Large intestine (tissue), 3 donors: ENCODE results near the gene STRBP. TPM values are rescaled to one million over a fixed set of nuclear protein-coding genes. Genes with fewer than 3 reads are reported as not detected.

ENCODE experiments used
- DNase-seq, 2 donors: peaks; one replicate each; pipeline versions ENCODE4 v3.0.0 to v3.0.0-alpha.2; 2013
- H3K27ac ChIP-seq: one replicate; pipeline ENCODE4 v1.5.1; 2013; ENCODE audit warnings: low read length
- H3K27me3 ChIP-seq: 2 replicates; pipeline ENCODE4 v1.6.1; 2013; ENCODE audit warnings: low read length; ENCODE audit not compliant: control insufficient read depth, insufficient read depth
- H3K36me3 ChIP-seq: 2 replicates; pipeline ENCODE4 v1.6.1; 2013; ENCODE audit warnings: low read length; ENCODE audit not compliant: control insufficient read depth, insufficient read depth
- H3K4me1 ChIP-seq: one replicate; pipeline ENCODE4 v1.6.1; 2013; ENCODE audit warnings: low read length; ENCODE audit not compliant: control insufficient read depth, insufficient read depth
- H3K4me3 ChIP-seq: one replicate; pipeline ENCODE4 v1.5.1; 2013; ENCODE audit warnings: low read length
- H3K9me3 ChIP-seq: one replicate; pipeline ENCODE4 v1.6.1; 2013; ENCODE audit warnings: mild to moderate bottlenecking, low read depth, low read length, moderate library complexity; ENCODE audit not compliant: control insufficient read depth
- WGBS: methylation state at CpG from one replicate; pipeline ENCODE4 v1.1.5; 2013; ENCODE audit warnings: low lambda C conversion rate; ENCODE audit not compliant: insufficient coverage; 5-methylcytosine and 5-hydroxymethylcytosine counted together
- polyA plus RNA-seq: library from polyadenylated mRNA; unstranded; fragments of 120-200 nt; gene quantifications from one replicate; pipeline ENCODE4 v1.2.1, GENCODE V29; 2013

The STRBP gene
- polyA plus RNA-seq, 1 donor, result 29.1 TPM

GRCh38 chr9:123232332-123232731, 36.1 kb downstream of the STRBP start:
- Histone ChIP-seq H3K4me1 (no peaks in the 10 kb centered on the region), H3K27ac (no peak overlapping the region), H3K27me3 (no peaks in the 10 kb centered on the region), H3K36me3 (no peaks in the 10 kb centered on the region), H3K9me3 (no peaks in the 10 kb centered on the region), H3K4me3 (no peak overlapping the region)
- WGBS, result 100% methylated on average over 1 of the region's 3 CpGs
- DNase-seq, result no peak

GRCh38 chr9:123231421-123231820, 37.0 kb downstream of the STRBP start:
- no CpG with 5 or more reads among the region's 1 CpG for WGBS
- no peaks in the 10 kb centered on the region for H3K36me3 ChIP-seq
- no peaks in the 10 kb centered on the region for H3K27me3 ChIP-seq
- H3K9me3 ChIP-seq, result no peaks in the 10 kb centered on the region
- H3K4me1 ChIP-seq, result no peaks in the 10 kb centered on the region
- no peak overlapping the region for H3K27ac ChIP-seq
- no peak for DNase-seq
- no peak overlapping the region for H3K4me3 ChIP-seq

- Histone ChIP-seq H3K27ac (no peak overlapping the region), H3K27me3 (no peaks in the 10 kb centered on the region), H3K4me1 (no peaks in the 10 kb centered on the region), H3K4me3 (no peak overlapping the region), H3K9me3 (no peaks in the 10 kb centered on the region), H3K36me3 (no peaks in the 10 kb centered on the region)
- 93% methylated on average over 3 of the region's 4 CpGs for WGBS
- DNase-seq, result no peak
Measured at GRCh38 chr9:123228967-123229366, 39.4 kb downstream of the STRBP start.

GRCh38 chr9:123225995-123226394, 42.4 kb downstream of the STRBP start:
- no peak for DNase-seq
- 86% methylated on average over 3 of the region's 4 CpGs for WGBS
- H3K36me3 ChIP-seq, result no peaks in the 10 kb centered on the region
- no peaks in the 10 kb centered on the region for H3K4me1 ChIP-seq
- no peak overlapping the region for H3K4me3 ChIP-seq
- H3K27me3 ChIP-seq, result no peaks in the 10 kb centered on the region
- no peaks in the 10 kb centered on the region for H3K9me3 ChIP-seq
- H3K27ac ChIP-seq, result no peak overlapping the region

GRCh38 chr9:123225374-123225813, 43.0 kb downstream of the STRBP start:
- no CpG with 5 or more reads among the region's 4 CpGs for WGBS
- H3K4me3 ChIP-seq, result no peak overlapping the region
- no peaks in the 10 kb centered on the region for H3K4me1 ChIP-seq
- H3K27me3 ChIP-seq, result no peaks in the 10 kb centered on the region
- H3K9me3 ChIP-seq, result no peaks in the 10 kb centered on the region
- H3K36me3 ChIP-seq, result no peaks in the 10 kb centered on the region
- DNase-seq, result peak; percentile 24 to 38
- H3K27ac ChIP-seq, result no peak overlapping the region

GRCh38 chr9:123220127-123220526, 48.3 kb downstream of the STRBP start:
- Histone ChIP-seq H3K36me3 (no peaks in the 10 kb centered on the region), H3K27ac (no peak overlapping the region), H3K9me3 (no peaks in the 10 kb centered on the region), H3K27me3 (no peaks in the 10 kb centered on the region), H3K4me1 (no peaks in the 10 kb centered on the region), H3K4me3 (no peak overlapping the region)
- no CpG with 5 or more reads among the region's 2 CpGs for WGBS
- no peak for DNase-seq

- DNase-seq, result no peak
- H3K36me3 ChIP-seq, result no peaks in the 10 kb centered on the region
- WGBS, result no CpG with 5 or more reads among the region's 3 CpGs
- no peaks in the 10 kb centered on the region for H3K27me3 ChIP-seq
- H3K27ac ChIP-seq, result no peak overlapping the region
- H3K4me1 ChIP-seq, result no peaks in the 10 kb centered on the region
- no peak overlapping the region for H3K4me3 ChIP-seq
- no peaks in the 10 kb centered on the region for H3K9me3 ChIP-seq
Measured at GRCh38 chr9:123218831-123219230, 49.6 kb downstream of the STRBP start.

- H3K4me3 ChIP-seq, result no peak overlapping the region
- no peak overlapping the region for H3K27ac ChIP-seq
- 71% methylated on average over 1 of the region's 2 CpGs for WGBS
- H3K27me3 ChIP-seq, result no peaks in the 10 kb centered on the region
- H3K9me3 ChIP-seq, result no peaks in the 10 kb centered on the region
- no peaks in the 10 kb centered on the region for H3K4me1 ChIP-seq
- no peaks in the 10 kb centered on the region for H3K36me3 ChIP-seq
- DNase-seq, result no peak
Measured at GRCh38 chr9:123217128-123217654, 51.2 kb downstream of the STRBP start.

GRCh38 chr9:123216251-123216797, 52.1 kb downstream of the STRBP start:
- no peaks in the 10 kb centered on the region for H3K27me3 ChIP-seq
- no peaks in the 10 kb centered on the region for H3K4me1 ChIP-seq
- 92% methylated on average over 2 of the region's 5 CpGs for WGBS
- no peak for DNase-seq
- no peaks in the 10 kb centered on the region for H3K36me3 ChIP-seq
- no peak overlapping the region for H3K4me3 ChIP-seq
- H3K27ac ChIP-seq, result no peak overlapping the region
- no peaks in the 10 kb centered on the region for H3K9me3 ChIP-seq

GRCh38 chr9:123211081-123211480, 57.3 kb downstream of the STRBP start:
- H3K4me1 ChIP-seq, result no peaks in the 10 kb centered on the region
- no peaks in the 10 kb centered on the region for H3K27me3 ChIP-seq
- DNase-seq, result no peak
- no peak overlapping the region for H3K4me3 ChIP-seq
- no peaks in the 10 kb centered on the region for H3K9me3 ChIP-seq
- H3K36me3 ChIP-seq, result no peaks in the 10 kb centered on the region
- WGBS, result 100% methylated on average over 2 of the region's 3 CpGs
- no peak overlapping the region for H3K27ac ChIP-seq

- H3K9me3 ChIP-seq, result no peaks in the 10 kb centered on the region
- no CpG with 5 or more reads among the region's 1 CpG for WGBS
- no peak overlapping the region for H3K27ac ChIP-seq
- H3K4me1 ChIP-seq, result no peaks in the 10 kb centered on the region
- no peak for DNase-seq
- H3K4me3 ChIP-seq, result no peak overlapping the region
- no peaks in the 10 kb centered on the region for H3K27me3 ChIP-seq
- H3K36me3 ChIP-seq, result no peaks in the 10 kb centered on the region
Measured at GRCh38 chr9:123208626-123209174, 59.7 kb downstream of the STRBP start.
